GM19025 (cell line): ENCODE data around the gene TCF12.
A peak's percentile ranks its signal among the peaks of the same experiment; 100 is the strongest.
"Not testable (repeated sequence)": the region's sequence is repeated elsewhere in the genome, so short reads cannot be mapped to it uniquely, and the experiment has no call there.

Source experiments
- ATAC-seq: cut with Tn5 transposase; IDR thresholded peaks from one replicate; pipeline ENCODE4 v1.9.1; 2021; ENCODE audit warnings: mild to moderate bottlenecking, low read depth, moderate library complexity; ENCODE audit not compliant: unreplicated experiment

TCF12 gene

GRCh38 chr15:56913670-56914069 is 4.8 kb upstream of the TCF12 start:
- ATAC-seq: no peak

- ATAC-seq: no peak
Observed at GRCh38 chr15:56915888-56916287, 2.6 kb upstream of the TCF12 start.

GRCh38 chr15:56916825-56917477 is 1.5 kb upstream of the TCF12 start:
- ATAC-seq: no peak

GRCh38 chr15:56917652-56918045 is 795 bp upstream of the TCF12 start:
- ATAC-seq: no peak

GRCh38 chr15:56919031-56919608 is 676 bp downstream of the TCF12 start:
- ATAC-seq: peak; percentile 24

- ATAC-seq: peak; percentile 1
Observed at GRCh38 chr15:56919609-56920366, 1.3 kb downstream of the TCF12 start.

GRCh38 chr15:56920367-56920627 is 1.9 kb downstream of the TCF12 start:
- no peak for ATAC-seq

- no peak for ATAC-seq
Observed at GRCh38 chr15:56923174-56923591, 4.7 kb downstream of the TCF12 start.

GRCh38 chr15:56927816-56928215 is 9.4 kb downstream of the TCF12 start:
- no peak for ATAC-seq

- ATAC-seq: no peak
Observed at GRCh38 chr15:56929399-56929798, 11.0 kb downstream of the TCF12 start.

- ATAC-seq: no peak
Observed at GRCh38 chr15:56929933-56930332, 11.5 kb downstream of the TCF12 start.

- ATAC-seq: no peak
Observed at GRCh38 chr15:56930669-56931313, 12.3 kb downstream of the TCF12 start.

- no peak for ATAC-seq
Observed at GRCh38 chr15:56931639-56932508, 13.4 kb downstream of the TCF12 start.

- ATAC-seq: not testable (repeated sequence)
Observed at GRCh38 chr15:56932509-56932868, 14.0 kb downstream of the TCF12 start.

- ATAC-seq: no peak
Observed at GRCh38 chr15:56933410-56933809, 15.0 kb downstream of the TCF12 start.

- ATAC-seq: no peak
Observed at GRCh38 chr15:56933811-56934210, 15.4 kb downstream of the TCF12 start.

GRCh38 chr15:56934269-56934668 is 15.8 kb downstream of the TCF12 start:
- ATAC-seq: no peak

GRCh38 chr15:56936929-56937328 is 18.5 kb downstream of the TCF12 start:
- no peak for ATAC-seq

- no peak for ATAC-seq
Observed at GRCh38 chr15:56939257-56939656, 20.8 kb downstream of the TCF12 start.

GRCh38 chr15:56940388-56940787 is 21.9 kb downstream of the TCF12 start:
- ATAC-seq: no peak

- no peak for ATAC-seq
Observed at GRCh38 chr15:56942118-56942517, 23.7 kb downstream of the TCF12 start.
